GM21723 (cell line): Measurements from ENCODE around the gene NRXN2.

Source experiments
- ATAC-seq: cut with Tn5 transposase; IDR thresholded peaks from one replicate; pipeline ENCODE4 v1.9.1; 2021; ENCODE audit warnings: mild to moderate bottlenecking, moderate library complexity; ENCODE audit not compliant: unreplicated experiment

Gene NRXN2

DNA sequence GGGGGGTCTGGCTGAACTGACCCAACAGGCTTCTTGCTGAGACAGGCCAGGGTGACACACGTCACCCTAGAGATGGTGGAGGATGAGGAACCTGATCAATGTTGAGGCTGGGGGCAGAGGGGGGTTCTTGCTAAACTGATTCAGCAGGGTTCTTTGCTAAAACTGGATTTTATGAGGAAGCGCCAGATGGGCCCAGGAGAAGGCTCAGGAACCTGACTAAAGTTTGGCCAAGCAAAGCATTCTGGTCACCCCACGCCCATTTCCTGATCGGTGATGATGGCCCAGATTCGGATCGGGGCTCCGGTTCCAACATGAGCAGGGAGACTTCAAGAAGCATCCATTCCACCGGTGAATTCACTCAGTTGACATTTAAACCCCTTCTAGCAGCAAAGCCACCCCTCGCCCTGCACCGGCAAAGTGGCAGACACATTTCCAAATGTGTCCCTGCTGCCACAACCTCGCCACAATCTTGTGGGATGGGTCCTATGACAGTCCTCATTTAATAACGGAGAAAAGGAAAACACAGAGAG, 166.2 kb downstream of the NRXN2 start:
- no peak for ATAC-seq
